GM18519 (cell line): ENCODE results near the gene OTP.

ENCODE experiments used
- ATAC-seq: cut with Tn5 transposase; IDR thresholded peaks from one replicate; pipeline ENCODE4 v1.9.1; 2021; ENCODE audit warnings: mild to moderate bottlenecking, moderate library complexity; ENCODE audit not compliant: unreplicated experiment, low FRiP score

OTP gene

DNA sequence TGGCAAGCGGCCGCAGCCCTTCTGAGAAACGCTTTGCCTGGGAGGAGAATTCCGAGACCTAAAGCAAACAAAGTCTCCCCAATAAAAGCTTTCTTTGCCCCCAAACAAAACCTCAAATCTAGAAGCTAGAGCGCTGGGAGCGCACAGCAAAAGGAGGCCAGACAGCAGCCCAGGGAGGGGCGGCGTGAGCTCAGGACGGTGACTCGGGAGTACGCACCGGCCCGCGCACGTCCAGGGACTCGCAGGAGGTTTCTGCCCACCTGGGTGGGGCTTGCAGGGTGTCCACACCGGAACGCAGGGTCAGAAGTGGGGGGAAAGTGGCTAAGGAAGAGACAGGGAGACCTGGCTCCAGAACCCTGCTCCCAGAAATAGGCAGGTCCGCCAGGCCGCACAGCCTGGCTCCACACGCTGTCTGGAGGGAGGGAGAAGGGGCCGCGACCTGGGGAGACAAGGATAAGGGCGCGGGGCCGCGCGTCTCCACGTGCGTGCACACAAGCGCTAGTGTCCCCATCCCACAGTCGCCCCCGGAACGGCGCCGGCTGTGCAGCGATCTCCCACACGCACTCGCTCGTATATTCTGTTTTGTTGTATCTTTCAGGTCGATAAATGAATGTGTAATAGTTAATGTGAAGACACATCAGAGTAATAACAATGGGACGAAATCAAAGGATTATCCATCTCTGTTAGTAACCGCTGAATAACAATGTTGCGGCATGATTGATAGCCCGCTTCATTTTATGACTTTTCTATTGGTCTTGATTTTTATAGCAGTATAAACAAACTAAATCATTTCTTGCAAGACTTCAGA is 2.3 kb upstream of the OTP start:
- ATAC-seq = no peak

DNA sequence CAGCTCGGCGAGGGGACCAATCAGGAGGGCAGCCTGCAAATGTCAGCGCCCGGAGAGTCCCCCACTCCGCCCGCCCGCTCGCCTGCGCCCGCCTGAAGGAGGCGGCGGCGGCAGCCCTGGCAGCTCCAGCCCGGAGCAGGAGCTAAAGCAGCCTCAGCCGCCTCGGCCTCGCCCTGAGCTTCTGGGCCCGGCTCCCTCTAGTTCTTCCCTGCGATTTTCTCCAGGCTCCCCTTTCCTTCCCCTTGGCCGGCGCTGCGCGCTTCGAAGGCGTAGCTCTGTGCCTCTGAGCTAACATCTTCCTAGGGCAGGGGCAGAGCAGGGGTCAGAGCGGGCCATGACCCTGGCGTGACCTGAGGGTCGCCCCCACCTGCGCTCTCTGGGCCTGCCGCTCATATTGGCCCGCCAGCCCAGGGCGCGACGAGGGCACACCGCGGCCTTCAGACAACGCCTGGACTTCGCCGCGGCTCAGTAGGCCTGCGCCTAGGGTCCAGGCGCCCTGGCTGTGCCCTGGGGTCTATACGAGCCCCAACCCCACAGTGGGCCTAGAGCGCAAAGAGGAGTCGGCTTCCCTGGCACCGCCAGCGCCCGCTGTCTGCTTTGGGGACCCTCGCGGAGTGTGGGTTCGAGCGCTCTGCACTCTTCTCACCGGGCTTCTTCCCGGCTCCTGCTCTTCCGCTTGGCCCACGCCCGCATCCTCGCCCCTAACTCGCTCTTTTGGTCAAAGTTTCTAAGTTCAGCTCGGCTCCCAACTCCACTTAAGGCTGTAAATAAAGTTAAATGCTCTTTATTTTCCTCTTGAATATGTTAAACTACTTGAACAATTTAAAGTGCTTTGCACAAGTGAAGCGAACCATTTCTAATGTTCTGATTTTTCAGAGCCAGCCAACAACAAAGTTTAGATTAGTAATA is 504 bp upstream of the OTP start:
- ATAC-seq = no peak

- ATAC-seq = no peak
These were observed 1.1 kb downstream of the OTP start for GRCh38 chr5:77637170-77637997.

DNA sequence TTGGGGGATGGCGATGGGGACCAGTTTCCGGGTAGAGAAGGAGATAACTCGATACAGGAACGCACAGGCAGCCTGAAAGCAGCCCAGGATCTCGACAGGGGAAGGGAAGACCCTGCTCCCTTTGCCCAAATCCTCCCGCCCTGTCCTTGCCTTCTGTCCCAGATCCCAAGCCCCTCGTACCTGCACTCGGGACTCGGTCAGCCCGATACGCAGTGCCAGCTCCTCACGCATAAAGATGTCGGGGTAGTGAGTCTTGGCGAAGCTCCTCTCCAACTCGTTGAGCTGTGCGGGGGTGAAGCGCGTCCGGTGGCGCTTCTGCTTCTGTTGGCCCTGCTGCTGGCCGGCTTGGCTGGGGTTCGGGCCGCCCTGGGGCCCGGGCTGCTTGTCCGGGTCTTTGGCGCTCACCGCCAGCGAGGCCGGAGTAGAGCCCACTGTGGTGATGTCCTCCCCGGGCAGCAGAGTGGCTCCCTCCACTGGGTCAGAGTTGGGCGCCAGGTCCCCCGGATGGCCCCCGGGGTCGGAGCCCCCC is 1.8 kb downstream of the OTP start:
- ATAC-seq = no peak

GRCh38 chr5:77635917-77636640 is 2.4 kb downstream of the OTP start:
- no peak for ATAC-seq

DNA sequence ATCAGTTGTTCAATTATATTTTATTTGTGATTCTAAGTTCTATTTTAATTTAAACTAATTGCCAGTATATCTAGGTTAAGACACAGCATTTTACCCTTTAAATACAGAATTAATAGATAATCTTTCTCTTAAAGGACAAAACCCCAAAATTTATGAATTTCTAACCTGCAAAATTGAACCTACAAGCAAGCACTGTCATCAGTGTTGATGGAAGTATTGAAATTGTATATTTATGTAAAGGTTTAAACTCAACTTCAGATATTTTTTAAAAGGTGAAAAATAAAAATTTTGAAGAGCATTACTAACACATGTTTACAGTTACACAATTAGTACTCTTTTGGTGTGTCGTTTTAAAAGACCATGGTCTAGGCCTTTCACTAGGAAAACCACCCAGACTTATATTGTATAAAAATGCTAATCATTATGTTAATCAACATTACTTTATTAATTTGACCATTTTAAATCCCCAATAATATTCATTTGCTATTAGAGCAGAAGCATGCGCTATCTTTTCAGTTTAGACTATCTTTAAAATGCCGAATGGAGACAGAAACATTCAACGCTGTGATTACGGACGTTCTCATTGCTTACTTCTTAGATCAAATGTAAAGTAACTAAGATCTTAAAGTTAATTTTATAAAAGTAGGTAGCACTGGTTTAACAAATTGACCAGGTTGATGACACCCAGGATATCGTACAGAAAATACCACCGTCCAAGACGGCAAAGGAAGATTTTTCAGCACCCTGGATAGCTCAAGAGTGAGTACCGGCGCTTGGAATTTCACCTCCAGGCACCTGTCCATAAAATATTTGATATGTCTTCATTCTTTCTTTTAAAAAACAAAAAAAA is 3.2 kb downstream of the OTP start:
- no peak for ATAC-seq

- no peak for ATAC-seq
These were observed 4.8 kb downstream of the OTP start for GRCh38 chr5:77633709-77634108.

- no peak for ATAC-seq
These were observed 5.3 kb downstream of the OTP start for GRCh38 chr5:77633207-77633675.

DNA sequence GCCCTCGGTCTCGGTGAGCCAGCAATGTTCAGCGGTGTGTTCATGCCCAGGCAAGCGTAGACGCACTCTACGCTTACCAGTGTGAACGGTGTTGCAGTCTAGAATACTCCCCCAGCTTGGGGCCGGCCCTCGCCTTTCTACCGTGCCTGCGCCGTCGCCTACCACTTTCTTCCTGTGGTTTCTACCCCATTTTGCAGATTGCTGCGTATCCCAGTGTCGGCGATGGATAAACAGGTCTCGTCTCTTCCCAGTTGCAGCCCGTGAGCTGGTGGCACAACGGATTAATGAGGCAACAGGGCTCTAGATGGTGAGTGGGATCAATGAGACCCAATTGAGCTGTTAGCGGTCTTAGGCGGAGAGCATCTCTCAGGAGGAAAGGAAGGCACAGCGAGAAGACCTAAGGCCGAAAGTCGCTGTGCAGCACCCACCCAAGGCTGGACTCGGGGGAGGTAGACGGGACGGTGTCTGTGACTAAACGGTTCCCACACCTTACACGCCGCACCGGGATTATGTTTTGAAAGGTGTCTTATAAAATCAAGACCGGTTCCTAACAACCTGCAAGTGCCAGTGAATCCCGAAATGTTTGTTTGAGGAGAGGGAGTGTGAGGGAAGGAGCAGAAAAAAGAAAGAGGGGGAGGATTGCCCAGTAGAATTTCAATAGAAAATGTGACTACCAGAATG is 5.8 kb downstream of the OTP start:
- ATAC-seq = no peak

- ATAC-seq = peak; percentile 78
These were observed 8.3 kb downstream of the OTP start for GRCh38 chr5:77630114-77630680.

- ATAC-seq = no peak
These were observed 8.9 kb downstream of the OTP start for GRCh38 chr5:77629509-77630113.

DNA sequence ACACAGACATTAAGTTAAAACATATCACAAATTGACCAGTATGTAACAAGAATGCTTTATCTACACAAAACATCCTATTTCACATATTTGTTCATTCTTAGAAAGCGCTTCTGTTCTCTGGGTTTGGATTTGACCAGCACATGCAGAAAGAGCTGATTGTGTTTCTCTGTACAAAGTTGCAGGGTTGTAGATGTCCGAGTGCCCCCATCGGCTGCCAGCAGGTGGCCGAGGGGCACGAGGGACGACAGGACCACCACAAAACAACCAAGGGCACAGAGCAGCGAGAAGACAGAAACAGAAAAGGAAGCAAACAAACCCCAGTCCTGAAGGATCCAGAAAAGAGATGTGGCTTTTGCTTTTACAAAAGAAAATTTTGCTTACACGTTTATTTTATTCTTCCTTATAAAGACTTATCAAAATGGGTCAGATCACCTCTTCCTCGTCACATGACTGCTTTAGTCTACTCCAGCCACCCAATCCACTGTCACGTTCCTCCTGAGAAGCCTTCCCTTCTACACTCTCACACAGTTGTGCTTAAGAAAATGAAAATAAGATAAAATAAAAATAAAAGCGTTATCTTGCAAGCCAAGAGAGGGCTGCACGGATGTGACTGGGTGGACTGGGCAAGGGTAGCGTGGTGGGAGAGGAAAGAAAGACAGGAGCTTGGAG is 9.5 kb downstream of the OTP start:
- ATAC-seq = no peak

GRCh38 chr5:77627869-77628674 is 10.4 kb downstream of the OTP start:
- no peak for ATAC-seq

DNA sequence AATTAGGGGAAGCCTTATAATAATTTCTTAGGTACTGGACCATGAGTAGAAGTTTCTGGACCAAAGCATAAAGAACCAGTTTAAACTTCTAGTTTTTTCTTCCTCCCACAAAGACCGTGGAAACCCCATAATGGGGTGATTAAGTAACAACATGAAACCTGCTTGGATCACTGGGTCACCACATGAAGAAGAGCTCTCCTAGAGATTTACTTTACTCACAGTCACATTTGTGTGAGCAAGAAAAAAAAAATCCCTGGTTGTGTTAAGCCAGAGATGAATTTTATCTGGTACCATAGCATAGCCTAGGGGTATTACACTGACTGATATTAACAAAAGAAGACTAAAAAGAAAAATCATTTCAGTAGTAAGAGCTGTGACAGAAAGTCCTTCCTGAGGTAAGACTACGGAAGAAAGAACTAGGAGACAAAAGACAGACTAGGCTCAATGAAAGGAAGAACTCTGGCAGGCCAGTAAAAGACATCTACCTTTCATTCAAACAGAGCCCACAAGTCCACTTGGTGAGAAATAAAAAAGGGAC is 15.2 kb downstream of the OTP start:
- ATAC-seq = no peak

- ATAC-seq = no peak
These were observed 17.1 kb downstream of the OTP start for GRCh38 chr5:77621440-77621839.

GRCh38 chr5:77620405-77620804 is 18.1 kb downstream of the OTP start:
- no peak for ATAC-seq
